Measurements from ENCODE around the gene HYI. TPM values are rescaled to one million over a fixed set of nuclear protein-coding genes. Genes with fewer than 3 reads are reported as not detected.
A peak's percentile ranks its signal among the peaks of the same experiment; 100 is the strongest.
"Not testable (repeated sequence)": the region's sequence is repeated elsewhere in the genome, so short reads cannot be mapped to it uniquely, and the experiment has no call there.

Gene HYI, protein sequence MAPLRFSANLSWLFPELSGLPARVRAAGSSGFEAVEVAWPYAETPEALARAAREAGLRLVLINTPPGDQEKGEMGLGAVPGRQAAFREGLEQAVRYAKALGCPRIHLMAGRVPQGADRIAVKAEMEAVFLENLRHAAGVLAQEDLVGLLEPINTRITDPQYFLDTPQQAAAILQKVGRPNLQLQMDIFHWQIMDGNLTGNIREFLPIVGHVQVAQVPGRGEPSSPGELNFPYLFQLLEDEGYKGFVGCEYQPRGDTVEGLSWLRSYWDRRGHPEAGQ
- total RNA-seq: 43.2 and 45.9 TPM in 2 replicates
- long read RNA-seq, partial matches to known transcripts: 0 of 3 reads
- long read RNA-seq, other reads (novel, unspliced or antisense): 0 of 3 reads

DNA sequence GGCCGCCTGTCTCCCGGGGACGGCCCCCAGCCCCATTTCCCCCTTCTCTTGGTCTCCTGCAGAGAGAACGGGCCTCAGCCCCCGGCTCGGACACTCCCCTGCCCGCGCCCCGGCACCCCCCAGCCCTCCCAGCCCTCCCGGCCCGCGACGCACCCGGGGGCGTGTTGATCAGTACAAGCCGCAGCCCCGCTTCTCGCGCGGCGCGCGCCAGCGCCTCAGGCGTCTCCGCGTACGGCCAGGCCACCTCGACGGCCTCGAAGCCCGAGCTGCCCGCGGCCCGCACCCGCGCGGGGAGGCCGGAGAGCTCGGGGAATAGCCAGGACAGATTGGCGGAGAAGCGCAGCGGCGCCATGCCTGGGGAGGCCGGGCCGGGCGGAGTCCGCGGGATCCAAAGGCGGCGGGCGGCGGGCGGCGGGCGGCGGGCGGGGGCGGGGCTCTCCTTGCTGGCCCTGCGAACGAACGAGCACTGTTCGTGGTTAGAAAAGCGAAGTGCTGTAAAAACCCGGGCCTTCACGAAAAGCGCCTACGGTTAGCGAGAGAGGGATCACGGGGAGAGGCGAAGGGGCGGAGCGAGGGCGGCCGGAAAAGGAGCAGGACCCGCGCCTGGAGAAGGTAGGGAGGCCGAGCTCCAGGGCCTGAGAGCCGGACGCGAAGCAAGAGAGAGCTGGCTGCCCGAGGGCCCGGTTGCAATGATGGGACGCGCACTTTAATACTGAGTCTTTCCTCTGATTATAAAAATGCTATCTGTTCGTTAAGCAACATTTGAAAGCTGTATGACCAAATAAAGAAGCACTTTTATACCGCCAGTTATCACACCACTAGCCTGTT lies at the start of gene HYI:
Gene HYI, minus strand, starts transcription at position 490 of the 828 bp plus-strand sequence. Its CDS starts 138 bp downstream, at position 352.
- no peaks in the 10 kb centered on the region for H3K27me3 Mint-ChIP-seq (ENCODE audit: unreplicated experiment)
- peaks cover 7% of the 10 kb centered on the region for H3K9me3 Mint-ChIP-seq (ENCODE audit: unreplicated experiment)
- peak within 1 kb of the TSS; percentile 95 for H3K27ac Mint-ChIP-seq (ENCODE audit: unreplicated experiment)
- H3K4me1 Mint-ChIP-seq (ENCODE audit: unreplicated experiment): peaks cover 23% of the 10 kb centered on the region
- TF ChIP-seq, protein P1, sequence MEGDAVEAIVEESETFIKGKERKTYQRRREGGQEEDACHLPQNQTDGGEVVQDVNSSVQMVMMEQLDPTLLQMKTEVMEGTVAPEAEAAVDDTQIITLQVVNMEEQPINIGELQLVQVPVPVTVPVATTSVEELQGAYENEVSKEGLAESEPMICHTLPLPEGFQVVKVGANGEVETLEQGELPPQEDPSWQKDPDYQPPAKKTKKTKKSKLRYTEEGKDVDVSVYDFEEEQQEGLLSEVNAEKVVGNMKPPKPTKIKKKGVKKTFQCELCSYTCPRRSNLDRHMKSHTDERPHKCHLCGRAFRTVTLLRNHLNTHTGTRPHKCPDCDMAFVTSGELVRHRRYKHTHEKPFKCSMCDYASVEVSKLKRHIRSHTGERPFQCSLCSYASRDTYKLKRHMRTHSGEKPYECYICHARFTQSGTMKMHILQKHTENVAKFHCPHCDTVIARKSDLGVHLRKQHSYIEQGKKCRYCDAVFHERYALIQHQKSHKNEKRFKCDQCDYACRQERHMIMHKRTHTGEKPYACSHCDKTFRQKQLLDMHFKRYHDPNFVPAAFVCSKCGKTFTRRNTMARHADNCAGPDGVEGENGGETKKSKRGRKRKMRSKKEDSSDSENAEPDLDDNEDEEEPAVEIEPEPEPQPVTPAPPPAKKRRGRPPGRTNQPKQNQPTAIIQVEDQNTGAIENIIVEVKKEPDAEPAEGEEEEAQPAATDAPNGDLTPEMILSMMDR (IDR thresholded peaks at IDR 0.05): no peak
- peak within 1 kb of the TSS; percentile 84 for H3K4me3 Mint-ChIP-seq (ENCODE audit: unreplicated experiment)
- H3K36me3 Mint-ChIP-seq (ENCODE audit: unreplicated experiment): peaks cover 30% of the 10 kb centered on the region
- DNase-seq (ENCODE audit: extremely low spot score, unreplicated experiment): peak; percentile 92

DNA sequence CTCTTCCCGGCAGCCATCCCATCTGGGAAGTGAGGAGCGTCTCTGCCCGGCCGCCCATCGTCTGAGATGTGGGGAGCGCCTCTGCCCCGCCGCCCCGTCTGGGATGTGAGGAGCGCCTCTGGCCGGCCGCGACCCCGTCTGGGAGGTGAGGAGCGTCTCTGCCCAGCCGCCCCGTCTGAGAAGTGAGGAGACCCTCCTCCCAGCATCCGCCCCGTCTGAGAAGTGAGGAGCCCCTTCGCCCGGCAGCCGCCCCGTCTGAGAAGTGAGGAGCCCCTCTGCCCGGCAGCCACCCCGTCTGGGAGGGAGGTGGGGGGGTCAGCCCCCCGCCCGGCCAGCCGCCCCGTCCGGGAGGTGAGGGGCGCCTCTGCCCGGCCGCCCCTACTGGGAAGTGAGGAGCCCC lies 48.1 kb upstream of the HYI start:
- not testable (repeated sequence) for H3K27me3 Mint-ChIP-seq (ENCODE audit: unreplicated experiment); H3K4me1 Mint-ChIP-seq (ENCODE audit: unreplicated experiment); H3K4me3 Mint-ChIP-seq (ENCODE audit: unreplicated experiment); H3K27ac Mint-ChIP-seq (ENCODE audit: unreplicated experiment); H3K36me3 Mint-ChIP-seq (ENCODE audit: unreplicated experiment); H3K9me3 Mint-ChIP-seq (ENCODE audit: unreplicated experiment)
- DNase-seq (ENCODE audit: extremely low spot score, unreplicated experiment): peak; percentile 64

DNA sequence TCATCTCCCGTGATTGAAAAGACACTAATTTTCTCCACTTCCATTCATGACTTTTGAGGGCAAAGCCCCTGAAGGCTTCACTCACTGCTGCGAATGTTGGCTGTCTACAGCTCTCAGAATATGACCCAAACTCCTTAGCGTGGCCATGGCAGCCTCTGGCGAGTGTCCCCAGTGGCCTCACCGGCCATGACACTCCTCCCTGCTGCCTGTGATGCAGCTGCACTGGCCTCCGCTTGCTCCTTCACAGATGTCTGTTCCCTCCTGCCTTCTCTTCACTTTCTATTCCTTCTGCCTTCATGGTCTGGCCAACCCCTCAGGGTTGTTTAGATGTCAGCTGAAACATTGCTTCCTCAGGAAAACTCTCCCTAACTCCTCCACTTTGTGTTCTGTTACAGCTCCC lies 46.2 kb upstream of the HYI start:
- Mint-ChIP-seq H3K4me3 (ENCODE audit: unreplicated experiment) (no peak overlapping the region), H3K27ac (ENCODE audit: unreplicated experiment) (no peak overlapping the region), H3K27me3 (ENCODE audit: unreplicated experiment) (no peaks in the 10 kb centered on the region), H3K36me3 (ENCODE audit: unreplicated experiment) (no peaks in the 10 kb centered on the region), H3K4me1 (ENCODE audit: unreplicated experiment) (no peaks in the 10 kb centered on the region), H3K9me3 (ENCODE audit: unreplicated experiment) (no peaks in the 10 kb centered on the region)
- TF ChIP-seq, protein P1 (IDR thresholded peaks at IDR 0.05): no peak
- DNase-seq (ENCODE audit: extremely low spot score, unreplicated experiment): peak; percentile 64

DNA sequence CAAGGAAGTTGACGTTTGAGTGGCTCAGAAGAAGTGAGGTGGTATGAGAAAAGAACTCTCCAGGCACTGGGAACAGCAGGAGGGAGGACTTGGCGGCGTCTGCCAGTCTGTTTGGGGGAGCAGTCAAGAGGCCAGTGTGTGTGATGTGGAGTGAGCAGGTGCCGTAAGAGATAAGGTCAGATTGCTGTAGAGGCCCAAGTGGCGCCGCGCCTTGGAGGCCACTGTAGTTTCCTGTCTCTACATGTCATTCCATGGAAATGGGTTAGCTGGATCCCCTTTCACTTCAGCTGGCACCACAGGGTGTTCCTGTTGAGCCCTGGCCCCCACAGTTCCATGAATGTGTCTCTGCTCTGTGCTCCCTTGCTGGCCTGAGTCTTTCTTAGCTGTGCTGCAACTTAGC lies 41.5 kb upstream of the HYI start:
- H3K4me3 Mint-ChIP-seq (ENCODE audit: unreplicated experiment): no peak overlapping the region
- peaks cover 13% of the 10 kb centered on the region for H3K4me1 Mint-ChIP-seq (ENCODE audit: unreplicated experiment)
- TF ChIP-seq, protein P1 (IDR thresholded peaks at IDR 0.05): no peak
- H3K9me3 Mint-ChIP-seq (ENCODE audit: unreplicated experiment): peaks cover 7% of the 10 kb centered on the region
- H3K27ac Mint-ChIP-seq (ENCODE audit: unreplicated experiment): no peak overlapping the region
- DNase-seq (ENCODE audit: extremely low spot score, unreplicated experiment): peak; percentile 60
- H3K27me3 Mint-ChIP-seq (ENCODE audit: unreplicated experiment): no peaks in the 10 kb centered on the region
- H3K36me3 Mint-ChIP-seq (ENCODE audit: unreplicated experiment): peaks cover 2% of the 10 kb centered on the region

DNA sequence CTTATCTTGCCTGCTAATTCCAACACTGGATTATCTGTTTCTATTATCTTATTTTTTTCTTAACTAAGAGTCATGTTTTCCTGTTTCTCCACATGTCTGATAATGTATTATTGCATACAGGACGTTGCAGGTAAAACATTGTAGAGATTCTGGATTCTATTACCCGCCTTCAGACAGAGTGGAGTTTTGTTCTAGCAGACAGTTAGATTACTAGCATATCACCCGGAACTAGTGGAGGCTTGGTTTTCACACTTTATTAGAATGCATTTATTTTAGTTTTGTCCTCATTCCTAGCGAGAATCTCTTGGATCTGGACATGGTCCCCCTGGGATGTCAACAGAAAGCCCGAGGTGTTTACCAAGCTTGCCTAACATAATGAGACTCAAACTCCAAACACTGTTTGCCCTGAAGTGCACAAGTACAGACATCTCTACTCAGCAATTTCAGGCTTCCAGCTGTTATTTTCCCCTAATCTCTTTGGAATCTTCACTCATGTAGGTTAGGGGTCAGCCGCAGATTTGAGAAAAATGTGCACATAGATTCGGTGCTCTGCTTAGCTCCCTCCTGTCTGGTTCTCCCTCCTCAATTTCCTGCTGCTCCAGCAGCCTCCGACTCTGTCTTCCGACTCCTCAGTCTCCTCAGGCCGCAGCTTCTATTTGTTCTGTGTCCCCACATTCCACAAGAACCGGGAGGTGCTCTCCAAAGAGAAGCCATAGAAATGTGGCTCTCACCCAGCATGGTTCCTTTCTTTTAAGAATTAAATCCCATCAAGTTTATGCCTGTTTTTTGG lies 40.1 kb upstream of the HYI start:
- H3K27ac Mint-ChIP-seq (ENCODE audit: unreplicated experiment): peak overlapping the region; percentile 64
- DNase-seq (ENCODE audit: extremely low spot score, unreplicated experiment): no peak

More for the DNA sequence above, 40.1 kb upstream of the HYI start:
- Mint-ChIP-seq H3K4me3 (ENCODE audit: unreplicated experiment) (peak overlapping the region; percentile 18), H3K36me3 (ENCODE audit: unreplicated experiment) (peaks cover 4% of the 10 kb centered on the region), H3K9me3 (ENCODE audit: unreplicated experiment) (peaks cover 12% of the 10 kb centered on the region), H3K4me1 (ENCODE audit: unreplicated experiment) (peaks cover 13% of the 10 kb centered on the region), H3K27me3 (ENCODE audit: unreplicated experiment) (no peaks in the 10 kb centered on the region)
- TF ChIP-seq, protein P1 (IDR thresholded peaks at IDR 0.05): no peak
